ENCODE data around the gene SLC44A5.

Gene SLC44A5

GRCh38 chr1:75214017-75214416, 396.9 kb downstream of the SLC44A5 start:
- H2BK12ac ChIP-seq (ENCODE audit: low read length), result no peak overlapping the region
- H3K9me3 ChIP-seq (replicated peaks in 1 of 2; ENCODE audit: control insufficient read depth in 2 of 2, insufficient read depth in 1 of 2, low read depth in 1 of 2, low read length in 2 of 2), result no peaks in the 10 kb centered on the region
- no peaks in the 10 kb centered on the region for H3K36me3 ChIP-seq (replicated peaks in 1 of 2; ENCODE audit: control insufficient read depth in 2 of 2, insufficient read depth in 2 of 2, low read length in 2 of 2)
- no peak overlapping the region for H2BK15ac ChIP-seq (ENCODE audit: low read length)
- H3K4ac ChIP-seq (ENCODE audit: low read length), result no peak overlapping the region
- H2BK120ac ChIP-seq (ENCODE audit: low read depth, low read length), result no peak overlapping the region
- H3K4me2 ChIP-seq (ENCODE audit: insufficient read depth, low read length, poor library complexity, severe bottlenecking), result no peak overlapping the region
- no peak overlapping the region for H3K18ac ChIP-seq (ENCODE audit: low read length)
- no peak overlapping the region for H3K4me3 ChIP-seq (ENCODE audit: low read length in 2 of 2)
- H3K23ac ChIP-seq (ENCODE audit: low read depth, low read length, poor library complexity), result no peak overlapping the region
- no peak overlapping the region for H3K14ac ChIP-seq (ENCODE audit: low read length)
- H2BK5ac ChIP-seq (ENCODE audit: low read length), result no peak overlapping the region
- H3K4me1 ChIP-seq (ENCODE audit: control insufficient read depth in 2 of 2, insufficient read depth in 1 of 2, low read depth in 1 of 2, low read length in 2 of 2), result no peaks in the 10 kb centered on the region
- H2AFZ ChIP-seq (ENCODE audit: low read length), result no peak overlapping the region
- no peaks in the 10 kb centered on the region for H3K27me3 ChIP-seq (ENCODE audit: control insufficient read depth in 3 of 3, insufficient read depth in 3 of 3, low read depth in 1 of 3, low read length in 3 of 3)
- no peak overlapping the region for H2AK5ac ChIP-seq (ENCODE audit: low read depth, low read length)
- H4K91ac ChIP-seq (ENCODE audit: low read depth, low read length, poor library complexity), result no peak overlapping the region
- H4K8ac ChIP-seq (ENCODE audit: low read depth, low read length), result no peak overlapping the region
- no peaks in the 10 kb centered on the region for H3K79me1 ChIP-seq (ENCODE audit: low read depth, low read length)
- H3K27ac ChIP-seq (replicated peaks; ENCODE audit: low read length), result no peak overlapping the region
- no peak for DNase-seq (ENCODE audit: low spot score)
- no peak overlapping the region for H3K9ac ChIP-seq (ENCODE audit: low read depth, low read length, poor library complexity)

- Histone ChIP-seq H3K18ac (ENCODE audit: low read length) (no peak overlapping the region), H4K8ac (ENCODE audit: low read depth, low read length) (no peak overlapping the region), H2AK5ac (ENCODE audit: low read depth, low read length) (no peak overlapping the region), H3K27ac (replicated peaks; ENCODE audit: low read length) (no peak overlapping the region), H3K4me3 (ENCODE audit: low read length in 2 of 2) (no peak overlapping the region), H2BK5ac (ENCODE audit: low read length) (no peak overlapping the region), H2BK120ac (ENCODE audit: low read depth, low read length) (no peak overlapping the region), H3K36me3 (replicated peaks in 1 of 2; ENCODE audit: control insufficient read depth in 2 of 2, insufficient read depth in 2 of 2, low read length in 2 of 2) (no peaks in the 10 kb centered on the region), H2AFZ (ENCODE audit: low read length) (no peak overlapping the region), H2BK12ac (ENCODE audit: low read length) (no peak overlapping the region), H2BK15ac (ENCODE audit: low read length) (no peak overlapping the region), H3K4me1 (ENCODE audit: control insufficient read depth in 2 of 2, insufficient read depth in 1 of 2, low read depth in 1 of 2, low read length in 2 of 2) (no peaks in the 10 kb centered on the region), H4K91ac (ENCODE audit: low read depth, low read length, poor library complexity) (no peak overlapping the region), H3K4me2 (ENCODE audit: insufficient read depth, low read length, poor library complexity, severe bottlenecking) (no peak overlapping the region), H3K9ac (ENCODE audit: low read depth, low read length, poor library complexity) (no peak overlapping the region), H3K9me3 (replicated peaks in 1 of 2; ENCODE audit: control insufficient read depth in 2 of 2, insufficient read depth in 1 of 2, low read depth in 1 of 2, low read length in 2 of 2) (no peaks in the 10 kb centered on the region), H3K27me3 (ENCODE audit: control insufficient read depth in 3 of 3, insufficient read depth in 3 of 3, low read depth in 1 of 3, low read length in 3 of 3) (no peaks in the 10 kb centered on the region), H3K4ac (ENCODE audit: low read length) (no peak overlapping the region), H3K23ac (ENCODE audit: low read depth, low read length, poor library complexity) (no peak overlapping the region), H3K79me1 (ENCODE audit: low read depth, low read length) (no peaks in the 10 kb centered on the region), H3K14ac (ENCODE audit: low read length) (no peak overlapping the region)
- 100% methylated on average over 1 of the region's 1 CpG; no CpG with 5 or more reads in 1 of the 2 donors for WGBS, 2 donors (ENCODE audit: extremely low coverage in 2 of 2, insufficient read length in 2 of 2, insufficient replicate concordance in 1 of 2)
- DNase-seq (ENCODE audit: low spot score), result no peak
Observed at GRCh38 chr1:75211648-75212047, 399.3 kb downstream of the SLC44A5 start.

GRCh38 chr1:75208862-75209261, 402.1 kb downstream of the SLC44A5 start:
- no peak overlapping the region for H3K4me3 ChIP-seq (ENCODE audit: low read length in 2 of 2)
- H2AFZ ChIP-seq (ENCODE audit: low read length), result no peak overlapping the region
- no peak overlapping the region for H2AK5ac ChIP-seq (ENCODE audit: low read depth, low read length)
- H2BK120ac ChIP-seq (ENCODE audit: low read depth, low read length), result no peak overlapping the region
- H3K27me3 ChIP-seq (ENCODE audit: control insufficient read depth in 3 of 3, insufficient read depth in 3 of 3, low read depth in 1 of 3, low read length in 3 of 3), result no peaks in the 10 kb centered on the region
- no peak overlapping the region for H2BK15ac ChIP-seq (ENCODE audit: low read length)
- no peak overlapping the region for H3K27ac ChIP-seq (replicated peaks; ENCODE audit: low read length)
- H3K36me3 ChIP-seq (replicated peaks in 1 of 2; ENCODE audit: control insufficient read depth in 2 of 2, insufficient read depth in 2 of 2, low read length in 2 of 2), result no peaks in the 10 kb centered on the region
- no peak overlapping the region for H3K4ac ChIP-seq (ENCODE audit: low read length)
- no peak overlapping the region for H3K14ac ChIP-seq (ENCODE audit: low read length)
- H4K91ac ChIP-seq (ENCODE audit: low read depth, low read length, poor library complexity), result no peak overlapping the region
- no peak overlapping the region for H4K8ac ChIP-seq (ENCODE audit: low read depth, low read length)
- no peak overlapping the region for H3K9ac ChIP-seq (ENCODE audit: low read depth, low read length, poor library complexity)
- no peak overlapping the region for H3K23ac ChIP-seq (ENCODE audit: low read depth, low read length, poor library complexity)
- no peak overlapping the region for H3K18ac ChIP-seq (ENCODE audit: low read length)
- H3K9me3 ChIP-seq (replicated peaks in 1 of 2; ENCODE audit: control insufficient read depth in 2 of 2, insufficient read depth in 1 of 2, low read depth in 1 of 2, low read length in 2 of 2), result no peaks in the 10 kb centered on the region
- no peak overlapping the region for H3K4me2 ChIP-seq (ENCODE audit: insufficient read depth, low read length, poor library complexity, severe bottlenecking)
- H2BK12ac ChIP-seq (ENCODE audit: low read length), result no peak overlapping the region
- no peak overlapping the region for H2BK5ac ChIP-seq (ENCODE audit: low read length)
- no peaks in the 10 kb centered on the region for H3K4me1 ChIP-seq (ENCODE audit: control insufficient read depth in 2 of 2, insufficient read depth in 1 of 2, low read depth in 1 of 2, low read length in 2 of 2)
- no peaks in the 10 kb centered on the region for H3K79me1 ChIP-seq (ENCODE audit: low read depth, low read length)
- no peak for DNase-seq (ENCODE audit: low spot score)

GRCh38 chr1:75203415-75204277, 407.3 kb downstream of the SLC44A5 start:
- Histone ChIP-seq H3K4ac (ENCODE audit: low read length) (no peak overlapping the region), H2BK120ac (ENCODE audit: low read depth, low read length) (no peak overlapping the region), H2AFZ (ENCODE audit: low read length) (no peak overlapping the region), H4K91ac (ENCODE audit: low read depth, low read length, poor library complexity) (no peak overlapping the region), H2BK5ac (ENCODE audit: low read length) (no peak overlapping the region), H3K27me3 (ENCODE audit: control insufficient read depth in 3 of 3, insufficient read depth in 3 of 3, low read depth in 1 of 3, low read length in 3 of 3) (no peaks in the 10 kb centered on the region), H3K79me1 (ENCODE audit: low read depth, low read length) (no peaks in the 10 kb centered on the region), H2BK15ac (ENCODE audit: low read length) (no peak overlapping the region), H3K9ac (ENCODE audit: low read depth, low read length, poor library complexity) (no peak overlapping the region), H3K27ac (replicated peaks; ENCODE audit: low read length) (no peak overlapping the region), H3K9me3 (replicated peaks in 1 of 2; ENCODE audit: control insufficient read depth in 2 of 2, insufficient read depth in 1 of 2, low read depth in 1 of 2, low read length in 2 of 2) (no peaks in the 10 kb centered on the region), H4K8ac (ENCODE audit: low read depth, low read length) (no peak overlapping the region), H3K14ac (ENCODE audit: low read length) (no peak overlapping the region), H3K36me3 (replicated peaks in 1 of 2; ENCODE audit: control insufficient read depth in 2 of 2, insufficient read depth in 2 of 2, low read length in 2 of 2) (no peaks in the 10 kb centered on the region), H3K18ac (ENCODE audit: low read length) (no peak overlapping the region), H3K4me2 (ENCODE audit: insufficient read depth, low read length, poor library complexity, severe bottlenecking) (no peak overlapping the region), H3K4me3 (ENCODE audit: low read length in 2 of 2) (no peak overlapping the region), H2AK5ac (ENCODE audit: low read depth, low read length) (no peak overlapping the region), H2BK12ac (ENCODE audit: low read length) (no peak overlapping the region), H3K23ac (ENCODE audit: low read depth, low read length, poor library complexity) (no peak overlapping the region), H3K4me1 (ENCODE audit: control insufficient read depth in 2 of 2, insufficient read depth in 1 of 2, low read depth in 1 of 2, low read length in 2 of 2) (peaks cover 2 to 6% of the 10 kb centered on the region in 2 donors)
- peak; percentile 50 for DNase-seq (ENCODE audit: low spot score)
- no CpG with 5 or more reads among the region's 8 CpGs for WGBS, 2 donors (ENCODE audit: extremely low coverage in 2 of 2, insufficient read length in 2 of 2, insufficient replicate concordance in 1 of 2)
